ENCODE measurements around the gene CMSS1.
A peak's percentile ranks its signal among the peaks of the same experiment; 100 is the strongest.

CMSS1 gene

DNA sequence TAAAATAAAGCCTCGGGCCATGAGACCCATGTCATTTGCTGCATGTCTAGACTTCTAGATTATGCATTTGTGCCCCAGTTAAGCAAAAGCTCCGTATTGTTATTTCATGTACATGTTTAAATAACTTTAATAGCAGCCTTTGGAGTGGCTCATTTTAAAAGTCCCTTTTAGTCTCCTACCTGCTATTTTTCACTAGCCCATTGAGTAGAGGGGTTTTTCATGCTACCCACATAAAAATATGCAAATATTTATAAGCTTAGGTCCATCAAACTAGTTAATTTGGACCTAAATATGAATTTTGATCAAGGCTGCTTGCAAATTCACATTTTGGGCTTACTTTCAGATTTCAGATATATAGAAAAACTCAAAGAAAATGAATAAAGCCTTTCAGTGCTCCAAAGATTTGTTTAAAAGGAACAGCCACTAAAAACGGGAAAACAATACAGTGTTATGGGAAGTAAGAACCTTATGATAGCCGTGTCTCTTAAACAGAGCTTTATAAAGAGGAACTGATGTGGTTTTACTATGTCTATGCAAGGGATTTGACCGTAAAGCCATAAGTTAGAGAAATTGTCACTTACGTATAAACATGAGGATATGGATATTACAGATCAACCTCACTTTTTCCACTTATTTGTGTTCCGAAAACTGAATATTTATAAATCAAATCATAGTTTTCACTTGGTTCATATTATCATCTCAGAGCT, 266.6 kb downstream of the CMSS1 start:
- no peak overlapping the region for H3K4me3 ChIP-seq (replicated peaks; ENCODE audit: low read depth, low read length)
- TF ChIP-seq, protein P1, sequence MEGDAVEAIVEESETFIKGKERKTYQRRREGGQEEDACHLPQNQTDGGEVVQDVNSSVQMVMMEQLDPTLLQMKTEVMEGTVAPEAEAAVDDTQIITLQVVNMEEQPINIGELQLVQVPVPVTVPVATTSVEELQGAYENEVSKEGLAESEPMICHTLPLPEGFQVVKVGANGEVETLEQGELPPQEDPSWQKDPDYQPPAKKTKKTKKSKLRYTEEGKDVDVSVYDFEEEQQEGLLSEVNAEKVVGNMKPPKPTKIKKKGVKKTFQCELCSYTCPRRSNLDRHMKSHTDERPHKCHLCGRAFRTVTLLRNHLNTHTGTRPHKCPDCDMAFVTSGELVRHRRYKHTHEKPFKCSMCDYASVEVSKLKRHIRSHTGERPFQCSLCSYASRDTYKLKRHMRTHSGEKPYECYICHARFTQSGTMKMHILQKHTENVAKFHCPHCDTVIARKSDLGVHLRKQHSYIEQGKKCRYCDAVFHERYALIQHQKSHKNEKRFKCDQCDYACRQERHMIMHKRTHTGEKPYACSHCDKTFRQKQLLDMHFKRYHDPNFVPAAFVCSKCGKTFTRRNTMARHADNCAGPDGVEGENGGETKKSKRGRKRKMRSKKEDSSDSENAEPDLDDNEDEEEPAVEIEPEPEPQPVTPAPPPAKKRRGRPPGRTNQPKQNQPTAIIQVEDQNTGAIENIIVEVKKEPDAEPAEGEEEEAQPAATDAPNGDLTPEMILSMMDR (IDR thresholded peaks at IDR 0.05; ENCODE audit: low read depth, low read length, missing control alignments): no peak
- DNase-seq (ENCODE audit: extremely low read depth, low read depth): no peak

DNA sequence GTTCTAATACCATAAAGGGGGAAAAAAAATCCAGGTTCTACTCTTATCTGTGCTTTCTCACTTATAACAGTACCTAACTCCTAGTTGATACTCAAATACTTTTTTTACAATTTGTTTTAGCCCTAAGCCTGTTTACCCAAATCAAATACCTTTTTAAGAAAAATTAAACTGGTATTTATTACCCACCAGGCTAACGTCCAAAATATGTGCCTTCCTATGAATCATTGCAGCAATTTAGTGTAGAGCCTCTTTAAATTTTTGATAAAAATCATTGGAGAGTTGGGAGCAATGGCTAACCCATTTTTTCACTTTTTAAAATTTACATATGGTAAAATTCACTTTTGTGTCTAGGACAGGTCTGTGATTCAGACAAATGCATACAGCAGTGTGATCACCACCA, 268.7 kb downstream of the CMSS1 start:
- TF ChIP-seq, protein P1 (IDR thresholded peaks at IDR 0.05; ENCODE audit: low read depth, low read length, missing control alignments): no peak
- no peak overlapping the region for H3K4me3 ChIP-seq (replicated peaks; ENCODE audit: low read depth, low read length)
- no peak for DNase-seq (ENCODE audit: extremely low read depth, low read depth)

DNA sequence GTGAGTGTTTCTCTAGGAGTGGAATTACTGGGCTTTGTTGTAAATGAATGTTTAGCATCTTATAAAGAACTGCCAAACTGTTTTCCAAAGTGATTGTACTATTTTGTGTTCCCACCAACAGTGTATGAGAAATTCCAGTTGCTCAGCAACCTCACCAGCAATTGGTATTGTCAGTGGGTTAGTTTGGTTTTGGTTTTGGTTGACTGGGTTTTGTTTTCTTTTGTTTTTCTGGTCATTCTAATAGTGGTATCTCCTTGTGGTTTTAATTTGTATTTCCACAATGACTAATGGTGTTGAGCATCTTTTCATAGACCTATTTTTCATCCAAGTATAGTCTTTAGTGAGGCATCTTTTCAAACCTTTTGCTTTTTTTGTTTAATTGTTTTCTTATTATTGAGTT, 269.5 kb downstream of the CMSS1 start:
- no peak for DNase-seq (ENCODE audit: extremely low read depth, low read depth)
- H3K4me3 ChIP-seq (replicated peaks; ENCODE audit: low read depth, low read length): no peak overlapping the region
- TF ChIP-seq, protein P1 (IDR thresholded peaks at IDR 0.05; ENCODE audit: low read depth, low read length, missing control alignments): no peak

DNA sequence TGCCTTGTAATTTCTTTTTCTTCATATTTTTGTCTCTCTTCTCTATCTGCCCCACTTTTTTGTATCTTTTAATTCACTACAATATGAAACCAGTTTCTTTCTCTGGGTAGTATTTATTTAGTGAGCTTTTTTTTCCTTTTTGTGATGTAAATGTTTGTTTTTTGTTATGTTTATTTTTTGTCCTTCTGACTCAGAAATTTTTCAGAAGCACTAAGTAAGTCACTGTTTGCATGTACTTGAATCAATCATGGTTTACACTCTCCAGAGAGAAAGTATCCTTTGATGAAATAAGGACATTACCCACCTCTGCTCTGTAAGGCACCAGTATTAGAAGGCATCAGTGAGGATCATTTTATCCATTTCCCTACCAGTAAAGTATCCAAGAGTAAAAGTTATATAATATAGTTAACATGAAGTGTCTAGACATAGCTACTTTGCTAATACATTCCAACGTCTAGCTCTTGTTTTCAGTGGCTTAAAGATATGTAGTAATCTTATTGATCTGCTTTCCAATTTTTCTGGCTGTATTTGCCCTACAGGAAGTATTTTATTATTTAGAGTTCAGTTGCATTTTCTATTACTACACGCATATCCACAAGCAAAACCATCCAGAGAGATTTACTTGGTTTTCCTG, 271.2 kb downstream of the CMSS1 start:
- TF ChIP-seq, protein P1 (IDR thresholded peaks at IDR 0.05; ENCODE audit: low read depth, low read length, missing control alignments): no peak
- no peak overlapping the region for H3K4me3 ChIP-seq (replicated peaks; ENCODE audit: low read depth, low read length)

DNA sequence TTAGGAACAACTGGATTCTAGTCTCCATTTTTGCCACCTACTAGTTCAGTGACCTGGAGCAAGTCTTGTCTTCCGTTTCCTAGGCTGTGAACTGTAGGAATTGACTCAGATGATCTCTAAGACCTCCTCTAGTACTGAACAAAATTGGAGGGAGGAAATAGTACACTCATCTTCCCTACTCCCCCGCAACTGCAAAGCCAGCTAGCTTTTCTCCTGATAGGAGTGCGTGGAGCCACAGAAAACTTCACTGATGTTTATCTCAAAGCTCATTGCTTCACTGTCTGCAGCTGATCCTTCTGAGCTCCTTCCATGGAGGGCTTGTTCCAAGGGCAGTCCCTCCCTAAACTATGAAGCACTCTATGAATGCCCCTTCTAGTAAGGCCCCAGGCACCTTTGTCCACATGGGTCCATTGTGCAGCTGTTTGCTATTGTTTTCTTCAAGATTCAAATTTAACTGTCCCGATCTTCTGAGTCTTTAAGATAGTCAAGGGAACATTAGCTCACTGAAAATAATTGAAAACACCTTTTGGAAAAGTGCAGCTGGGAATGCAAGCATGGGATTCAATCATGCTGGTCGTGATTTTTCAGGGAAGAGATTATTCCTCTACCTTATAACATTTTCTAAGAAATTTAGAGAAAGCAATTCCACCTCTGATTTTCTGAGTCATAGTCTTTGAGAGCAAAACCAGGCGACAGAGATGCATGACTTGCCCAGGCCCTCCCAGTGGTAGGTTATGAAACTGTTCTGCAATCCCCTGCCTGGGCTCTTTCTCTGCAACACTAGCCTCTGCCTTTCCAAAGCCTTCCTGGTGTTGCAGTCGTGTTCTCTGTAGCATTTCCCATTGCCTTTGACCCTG, 272.4 kb downstream of the CMSS1 start:
- TF ChIP-seq, protein P1 (IDR thresholded peaks at IDR 0.05; ENCODE audit: low read depth, low read length, missing control alignments): peak; percentile 62
- DNase-seq (ENCODE audit: extremely low read depth, low read depth): peak; percentile 57
- H3K4me3 ChIP-seq (replicated peaks; ENCODE audit: low read depth, low read length): no peak overlapping the region

More for the DNA sequence above, 271.2 kb downstream of the CMSS1 start:
- no peak for DNase-seq (ENCODE audit: extremely low read depth, low read depth)

DNA sequence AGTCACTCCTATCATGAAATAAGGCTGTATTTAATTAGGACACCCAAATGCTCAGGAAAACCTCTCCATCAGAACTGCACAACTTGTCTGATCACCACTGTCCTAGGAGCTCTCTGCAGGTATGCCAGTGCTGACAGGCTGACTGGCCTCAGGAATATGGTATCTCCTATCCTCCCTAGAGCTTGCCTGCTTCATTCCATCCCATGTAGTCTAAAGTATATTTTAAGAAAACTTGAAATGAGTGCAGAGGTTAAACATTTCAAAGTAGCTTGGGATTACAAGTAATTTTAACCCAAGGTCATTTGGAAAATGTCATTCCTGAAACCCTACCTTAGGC, 273.0 kb downstream of the CMSS1 start:
- DNase-seq (ENCODE audit: extremely low read depth, low read depth): no peak

More for the DNA sequence above, 273.0 kb downstream of the CMSS1 start:
- H3K4me3 ChIP-seq (replicated peaks; ENCODE audit: low read depth, low read length): no peak overlapping the region
- TF ChIP-seq, protein P1 (IDR thresholded peaks at IDR 0.05; ENCODE audit: low read depth, low read length, missing control alignments): no peak
